HuH-7.5 (cell line): Measurements from ENCODE around the gene ADH1A.
"Not testable (repeated sequence)": the region's sequence is repeated elsewhere in the genome, so short reads cannot be mapped to it uniquely, and the experiment has no call there.

Source experiments
- DNase-seq: peaks from one replicate; pipeline ENCODE4 v3.0.0; 2011; ENCODE audit warnings: low spot score

ADH1A gene

DNA sequence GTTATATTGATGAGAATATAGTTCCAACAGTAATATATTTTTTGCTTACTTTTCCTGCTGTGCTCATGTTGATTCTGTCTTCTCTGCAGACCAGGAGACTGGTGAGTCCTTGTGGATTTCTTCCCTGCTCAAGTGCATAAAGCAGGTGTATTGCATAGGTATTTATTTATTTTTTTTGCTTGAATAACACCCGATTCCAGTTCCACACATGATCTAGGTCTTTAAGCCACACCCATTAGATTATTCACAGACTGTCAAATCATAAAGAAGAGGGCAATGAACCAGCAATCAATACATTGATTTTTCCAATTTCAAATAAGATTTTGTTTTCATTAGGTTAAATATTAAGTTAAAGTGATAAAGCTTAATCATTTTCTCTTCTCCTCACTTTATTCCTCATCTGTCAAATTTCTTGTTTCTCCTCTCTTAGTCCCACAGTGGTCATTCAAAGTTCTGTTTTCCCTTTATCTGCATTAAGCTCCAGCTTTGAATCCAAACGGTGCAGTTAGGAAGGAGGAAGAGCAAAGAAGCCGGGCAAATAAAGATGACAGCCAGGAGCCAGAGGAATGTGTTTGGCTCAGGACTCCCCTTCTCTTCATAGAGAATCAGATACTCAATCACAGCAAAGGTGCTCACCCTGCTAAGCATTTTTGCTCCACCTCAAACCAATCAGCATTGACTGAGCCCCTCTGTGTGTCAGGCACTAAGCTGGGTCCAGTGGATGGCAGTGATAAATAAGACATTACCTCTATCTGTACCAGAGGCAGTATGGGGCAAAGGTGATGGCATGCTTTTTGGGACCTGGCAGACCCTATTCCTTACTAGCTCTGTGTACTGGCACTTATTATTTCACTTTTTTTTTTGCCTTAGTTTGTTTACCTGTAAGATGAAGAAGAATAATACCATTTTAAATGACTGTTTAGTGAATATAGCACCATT, at the start of gene ADH1A:
TSS of gene ADH1A (minus strand) at position 138 of the 939 bp plus-strand sequence. CDS start at position 67, 71 bp downstream.
- DNase-seq: no peak

- DNase-seq: no peak
Observed at GRCh38 chr4:99339172-99339571, 48.4 kb upstream of the ADH1A start.

DNA sequence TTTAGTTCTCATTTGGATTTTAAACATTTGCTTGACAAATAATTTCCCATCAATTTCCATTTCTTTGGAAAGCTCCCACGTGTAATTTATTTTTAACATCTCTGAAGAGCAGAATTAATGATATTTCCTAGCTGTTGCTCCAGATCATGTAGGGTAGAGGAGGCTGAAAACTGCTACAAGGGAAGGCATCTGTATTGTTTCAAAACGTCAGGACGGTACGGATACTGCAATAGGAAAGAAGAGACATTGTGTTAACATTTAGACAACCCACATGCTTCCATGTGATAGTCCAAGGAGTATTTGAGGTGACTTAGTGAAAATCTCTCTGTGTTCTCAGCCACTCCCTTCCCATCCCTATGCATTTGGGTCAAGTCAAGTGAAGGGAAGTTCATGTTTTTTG, 45.8 kb upstream of the ADH1A start:
- DNase-seq: no peak

GRCh38 chr4:99334880-99335279, 44.1 kb upstream of the ADH1A start:
- no peak for DNase-seq

DNA sequence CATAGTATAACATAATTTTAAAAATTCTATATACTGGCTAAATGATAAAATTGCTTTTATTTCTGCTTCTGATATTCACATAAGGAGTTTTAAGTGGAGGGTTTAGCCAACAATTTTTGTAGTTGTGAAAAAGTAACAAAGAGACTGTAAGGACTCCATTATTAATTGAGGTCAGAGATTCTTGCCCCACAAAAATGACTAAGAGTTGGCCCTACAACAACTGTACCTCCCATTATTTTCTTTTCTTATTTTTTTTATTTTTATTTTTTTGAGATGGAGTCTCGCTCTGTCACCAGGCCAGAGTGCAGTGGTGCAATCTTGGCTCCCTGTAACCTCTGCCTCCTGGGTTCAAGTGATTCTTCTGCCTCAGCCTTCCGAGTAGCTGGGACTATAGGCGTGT, 39.9 kb upstream of the ADH1A start:
- no peak for DNase-seq

- DNase-seq: no peak
Observed at GRCh38 chr4:99329876-99330275, 39.1 kb upstream of the ADH1A start.

DNA sequence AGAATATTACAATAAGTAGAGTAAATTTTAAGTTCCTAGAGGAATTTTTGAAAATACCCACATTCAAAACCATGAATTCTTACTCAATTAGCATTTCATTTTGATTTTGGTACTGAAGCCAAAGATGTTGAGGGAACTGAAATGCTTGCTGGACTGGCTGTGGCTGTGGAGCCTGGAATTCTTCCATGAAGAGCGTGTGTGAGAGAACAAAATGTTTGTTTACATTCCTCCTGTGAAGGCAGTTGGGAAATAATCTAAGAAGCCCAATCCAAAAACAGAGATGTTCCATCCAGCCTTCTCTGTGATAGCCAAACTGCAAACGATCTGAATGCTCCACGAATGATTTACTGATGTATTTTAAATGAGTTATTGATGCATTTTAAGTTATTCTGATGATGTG, 34.2 kb upstream of the ADH1A start:
- DNase-seq: peak; percentile 6

DNA sequence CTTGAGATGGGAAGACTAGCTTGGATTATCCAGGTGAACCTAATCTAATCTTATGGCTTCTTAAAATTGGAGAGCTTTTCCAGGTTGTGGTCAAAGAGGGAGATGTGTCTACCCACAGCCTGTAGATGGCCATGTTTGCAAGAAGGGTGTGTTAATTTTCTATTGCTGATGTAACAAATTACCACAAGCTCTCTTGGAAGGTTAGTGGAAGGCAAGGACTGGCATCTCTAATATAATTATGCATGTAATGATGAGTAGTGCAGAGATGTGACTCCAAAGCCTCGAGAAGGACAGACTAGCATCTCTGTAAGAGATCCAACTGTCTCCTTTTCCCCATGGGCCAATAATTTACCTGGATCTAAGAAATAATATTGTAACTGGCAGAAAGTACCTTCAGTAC, 33.6 kb upstream of the ADH1A start:
- DNase-seq: no peak

GRCh38 chr4:99323756-99324155, 33.0 kb upstream of the ADH1A start:
- no peak for DNase-seq

DNA sequence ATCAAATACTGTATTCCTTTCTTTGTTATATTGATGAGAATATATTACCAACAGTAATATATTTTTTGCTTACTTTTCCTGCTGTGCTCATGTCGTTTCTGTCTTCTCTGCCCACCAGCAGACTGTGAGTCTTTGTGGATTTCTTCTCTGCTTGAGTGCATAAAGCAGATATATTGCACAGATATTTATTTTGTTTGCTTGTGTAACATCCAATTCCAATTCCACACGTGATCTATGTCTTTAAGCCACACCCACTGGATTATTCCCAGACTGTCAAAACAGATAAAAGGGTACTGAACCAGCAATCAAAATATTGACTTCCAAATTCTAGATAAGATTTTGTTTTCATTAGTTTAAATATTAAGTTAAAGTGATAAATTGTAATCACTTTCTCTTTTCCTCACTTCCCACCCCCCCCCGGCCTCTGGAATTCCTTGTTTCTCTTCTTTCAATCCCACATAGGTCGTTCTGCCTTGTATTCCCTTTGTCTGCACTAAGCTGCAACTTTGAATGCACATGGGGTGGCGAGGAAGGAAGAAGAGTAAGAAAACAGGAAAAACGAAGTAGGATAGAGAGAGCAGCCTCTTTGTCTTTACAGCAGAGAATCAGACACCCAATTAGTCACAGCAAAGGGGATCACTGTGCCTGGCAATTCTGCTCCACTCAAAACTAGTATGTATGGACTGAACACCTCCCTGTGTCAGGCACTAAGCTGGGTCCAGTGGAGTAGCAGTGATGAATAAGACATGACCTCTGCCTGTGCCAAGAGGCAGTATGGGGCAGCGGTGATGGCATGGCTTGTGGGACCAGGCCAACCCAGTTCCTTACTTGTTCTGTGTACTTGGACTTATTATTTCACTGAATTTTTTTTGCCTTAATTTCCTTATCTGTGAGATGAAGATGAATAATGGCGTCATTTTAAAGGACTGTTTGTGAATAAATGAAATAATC, 30.7 kb upstream of the ADH1A start, which contains the start of gene ADH1B:
TSS of gene ADH1B (minus strand) at position 161 of the 951 bp plus-strand sequence. CDS start at position 91, 70 bp downstream.
- no peak for DNase-seq

- DNase-seq: not testable (repeated sequence)
Observed at GRCh38 chr4:99317811-99318210, 27.0 kb upstream of the ADH1A start.

DNA sequence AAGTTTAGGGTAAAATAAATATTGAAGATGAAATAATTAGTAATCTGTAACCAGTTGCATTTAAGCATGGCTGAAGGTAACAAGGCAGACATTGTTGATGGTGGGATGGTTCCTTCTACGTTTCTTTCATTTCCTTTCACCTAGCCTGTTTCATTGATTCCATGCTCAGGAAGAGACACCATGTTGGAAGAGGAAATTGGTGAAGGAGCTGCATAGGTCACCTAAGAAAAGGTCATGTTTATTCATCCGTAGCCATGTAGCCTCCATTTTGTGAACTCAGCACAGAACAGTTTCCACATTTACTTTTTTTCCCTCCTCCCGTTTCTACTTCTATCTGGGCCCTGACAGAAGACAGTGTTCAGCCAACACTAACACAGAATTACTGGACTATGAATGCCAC, 26.6 kb upstream of the ADH1A start:
- DNase-seq: no peak

DNA sequence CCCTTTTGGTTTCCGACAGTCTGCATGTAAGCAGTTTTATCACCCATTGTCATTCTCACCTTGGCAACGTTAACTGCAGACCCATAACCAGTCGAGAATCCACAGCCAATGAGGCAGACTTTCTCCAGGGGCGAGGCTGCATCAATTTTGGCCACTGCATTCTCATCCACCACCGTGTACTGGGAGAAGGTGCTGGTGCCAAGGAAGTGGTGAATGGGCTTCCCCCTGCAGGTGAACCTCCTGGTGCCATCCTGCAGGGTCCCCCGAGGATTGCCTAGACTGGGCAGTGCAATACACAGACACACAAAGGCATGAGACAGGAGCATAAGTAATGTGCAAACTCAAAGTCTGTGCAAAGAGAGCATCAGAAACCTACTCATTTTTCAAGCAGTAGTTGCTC, 25.1 kb upstream of the ADH1A start:
- DNase-seq: no peak

- no peak for DNase-seq
Observed at GRCh38 chr4:99314211-99314610, 23.4 kb upstream of the ADH1A start.

DNA sequence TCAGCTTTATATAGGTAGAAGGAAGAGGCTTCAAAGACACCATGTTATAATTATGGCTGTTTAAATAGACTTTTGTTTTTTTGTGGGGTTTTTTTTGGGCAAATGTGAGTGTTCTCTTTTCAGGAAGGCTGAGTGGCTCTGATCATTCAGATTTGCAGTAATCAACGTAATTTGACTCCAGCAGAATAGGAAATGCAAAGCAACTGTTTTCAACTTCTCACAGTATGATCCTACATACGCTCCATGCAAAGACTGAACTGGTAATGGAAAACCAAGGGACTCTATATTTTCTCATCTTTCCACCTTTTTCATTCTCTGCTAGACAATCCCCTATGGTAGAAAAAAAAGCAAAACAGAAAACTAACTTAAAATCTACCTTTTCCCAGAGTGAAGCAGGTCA, 19.6 kb upstream of the ADH1A start:
- DNase-seq: no peak

- no peak for DNase-seq
Observed at GRCh38 chr4:99305638-99306400, 15.0 kb upstream of the ADH1A start.

GRCh38 chr4:99301376-99302164, 10.8 kb upstream of the ADH1A start:
- no peak for DNase-seq

GRCh38 chr4:99300934-99301333, 10.1 kb upstream of the ADH1A start:
- no peak for DNase-seq

GRCh38 chr4:99293357-99293756, 2.6 kb upstream of the ADH1A start:
- no peak for DNase-seq

- no peak for DNase-seq
Observed at GRCh38 chr4:99285387-99285786, 5.4 kb downstream of the ADH1A start.

DNA sequence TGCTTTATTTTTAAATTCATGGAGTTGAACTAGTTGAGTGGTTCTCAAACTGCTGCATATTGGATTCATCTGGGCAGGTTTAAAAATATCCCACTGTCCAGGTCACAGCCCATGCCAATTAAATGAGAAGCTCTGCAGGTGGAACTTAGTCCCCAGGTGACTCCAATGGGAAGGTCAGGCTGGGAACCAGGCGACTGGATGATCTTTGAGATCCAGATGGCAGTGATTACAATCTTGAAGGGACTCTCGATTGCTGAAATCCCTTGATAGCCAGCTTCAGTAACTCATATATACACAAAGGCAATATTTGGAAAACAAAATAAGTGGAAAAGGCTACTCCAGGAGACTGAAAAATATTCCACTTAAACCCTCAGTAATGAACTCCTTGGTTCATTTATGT, 8.1 kb downstream of the ADH1A start:
- no peak for DNase-seq
